Testis (tissue), 2 donors: ENCODE data around the gene UBR3.
"Not testable (repeated sequence)": the region's sequence is repeated elsewhere in the genome, so short reads cannot be mapped to it uniquely, and the experiment has no call there.

ENCODE experiments used
- POLR2A ChIP-seq: fragments of 450-650 bp; IDR thresholded peaks from one replicate; pipeline ENCODE4 v1.6.1; 2017; ENCODE audit warnings: antibody characterized with exemption, mild to moderate bottlenecking, moderate library complexity
- TF ChIP-seq, protein P1 (sequence below), 3 experiments: fragments of 450-650 bp in 2 of 3; fragments of 200-600 bp in 1 of 3; sonication (generic) in 1 of 3; IDR thresholded peaks; one replicate each; pipeline ENCODE4 v1.5.1; 2016 to 2019; ENCODE audit warnings: antibody characterized with exemption in 3 of 3, mild to moderate bottlenecking in 2 of 3, moderate library complexity in 1 of 3

DNA sequence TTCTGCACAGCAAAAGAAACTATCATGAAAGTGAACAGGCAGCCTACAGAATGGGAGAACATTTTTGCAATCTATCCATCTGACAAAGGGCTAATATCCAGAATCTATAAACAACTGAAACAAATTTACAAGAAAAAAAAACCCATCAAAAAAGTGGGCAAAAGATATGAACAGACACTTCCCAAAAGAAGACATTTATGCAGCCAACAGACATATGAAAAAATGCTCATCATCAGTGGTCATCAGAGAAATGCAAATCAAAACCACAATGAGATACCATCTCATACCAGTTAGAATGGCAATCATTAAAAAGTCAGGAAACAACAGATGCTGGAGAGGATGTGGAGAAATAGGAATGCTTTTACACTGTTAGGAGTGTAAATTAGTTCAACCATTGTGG lies 10.3 kb upstream of the UBR3 start:
- TF ChIP-seq, protein P1, sequence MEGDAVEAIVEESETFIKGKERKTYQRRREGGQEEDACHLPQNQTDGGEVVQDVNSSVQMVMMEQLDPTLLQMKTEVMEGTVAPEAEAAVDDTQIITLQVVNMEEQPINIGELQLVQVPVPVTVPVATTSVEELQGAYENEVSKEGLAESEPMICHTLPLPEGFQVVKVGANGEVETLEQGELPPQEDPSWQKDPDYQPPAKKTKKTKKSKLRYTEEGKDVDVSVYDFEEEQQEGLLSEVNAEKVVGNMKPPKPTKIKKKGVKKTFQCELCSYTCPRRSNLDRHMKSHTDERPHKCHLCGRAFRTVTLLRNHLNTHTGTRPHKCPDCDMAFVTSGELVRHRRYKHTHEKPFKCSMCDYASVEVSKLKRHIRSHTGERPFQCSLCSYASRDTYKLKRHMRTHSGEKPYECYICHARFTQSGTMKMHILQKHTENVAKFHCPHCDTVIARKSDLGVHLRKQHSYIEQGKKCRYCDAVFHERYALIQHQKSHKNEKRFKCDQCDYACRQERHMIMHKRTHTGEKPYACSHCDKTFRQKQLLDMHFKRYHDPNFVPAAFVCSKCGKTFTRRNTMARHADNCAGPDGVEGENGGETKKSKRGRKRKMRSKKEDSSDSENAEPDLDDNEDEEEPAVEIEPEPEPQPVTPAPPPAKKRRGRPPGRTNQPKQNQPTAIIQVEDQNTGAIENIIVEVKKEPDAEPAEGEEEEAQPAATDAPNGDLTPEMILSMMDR (IDR thresholded peaks at IDR 0.05): not testable (repeated sequence)
- not testable (repeated sequence) for TF ChIP-seq POLR2A
